GM12801 (cell line): ENCODE data around the gene CYB561D1.

Experiments used
- TF ChIP-seq, protein P1 (sequence below): IDR thresholded peaks from one replicate; pipeline ENCODE4 v1.5.1; 2011; ENCODE audit warnings: control low read depth; ENCODE audit not compliant: insufficient read length; ENCODE audit errors: extremely low read depth

The CYB561D1 gene

GRCh38 chr1:109530457-109531087 lies 36.7 kb downstream of the CYB561D1 start:
- TF ChIP-seq, protein P1, sequence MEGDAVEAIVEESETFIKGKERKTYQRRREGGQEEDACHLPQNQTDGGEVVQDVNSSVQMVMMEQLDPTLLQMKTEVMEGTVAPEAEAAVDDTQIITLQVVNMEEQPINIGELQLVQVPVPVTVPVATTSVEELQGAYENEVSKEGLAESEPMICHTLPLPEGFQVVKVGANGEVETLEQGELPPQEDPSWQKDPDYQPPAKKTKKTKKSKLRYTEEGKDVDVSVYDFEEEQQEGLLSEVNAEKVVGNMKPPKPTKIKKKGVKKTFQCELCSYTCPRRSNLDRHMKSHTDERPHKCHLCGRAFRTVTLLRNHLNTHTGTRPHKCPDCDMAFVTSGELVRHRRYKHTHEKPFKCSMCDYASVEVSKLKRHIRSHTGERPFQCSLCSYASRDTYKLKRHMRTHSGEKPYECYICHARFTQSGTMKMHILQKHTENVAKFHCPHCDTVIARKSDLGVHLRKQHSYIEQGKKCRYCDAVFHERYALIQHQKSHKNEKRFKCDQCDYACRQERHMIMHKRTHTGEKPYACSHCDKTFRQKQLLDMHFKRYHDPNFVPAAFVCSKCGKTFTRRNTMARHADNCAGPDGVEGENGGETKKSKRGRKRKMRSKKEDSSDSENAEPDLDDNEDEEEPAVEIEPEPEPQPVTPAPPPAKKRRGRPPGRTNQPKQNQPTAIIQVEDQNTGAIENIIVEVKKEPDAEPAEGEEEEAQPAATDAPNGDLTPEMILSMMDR = no peak

- TF ChIP-seq, protein P1 = no peak
Observed at GRCh38 chr1:109531380-109531779, 37.5 kb downstream of the CYB561D1 start.

DNA sequence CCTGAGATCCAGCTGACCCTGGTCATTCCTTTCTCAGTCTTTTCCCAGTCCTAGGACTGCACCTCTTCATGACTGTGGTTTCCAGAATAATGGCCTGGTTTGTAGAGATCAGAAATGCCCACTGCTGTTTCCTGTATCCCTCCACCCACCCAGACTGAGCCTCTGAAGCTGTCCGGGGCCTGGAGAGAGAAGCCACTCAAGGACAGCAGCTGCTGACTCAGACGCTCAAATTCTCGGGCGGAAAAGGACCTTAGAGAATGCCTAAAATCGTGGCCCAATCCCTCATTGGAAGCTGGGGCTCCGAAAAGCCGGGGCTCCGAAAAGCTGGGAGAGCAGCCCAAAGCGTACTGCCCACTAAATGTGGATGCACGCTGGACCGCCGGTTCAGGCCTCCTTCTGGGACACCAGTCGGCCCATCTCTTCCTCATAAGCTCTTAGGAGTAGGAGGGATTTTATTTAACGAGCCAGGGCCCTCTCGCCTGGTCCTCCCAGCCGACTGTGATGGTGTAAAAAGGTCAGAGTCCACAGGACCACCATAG lies 38.0 kb downstream of the CYB561D1 start:
- TF ChIP-seq, protein P1 = no peak

GRCh38 chr1:109532365-109533136 lies 38.7 kb downstream of the CYB561D1 start:
- TF ChIP-seq, protein P1 = no peak

DNA sequence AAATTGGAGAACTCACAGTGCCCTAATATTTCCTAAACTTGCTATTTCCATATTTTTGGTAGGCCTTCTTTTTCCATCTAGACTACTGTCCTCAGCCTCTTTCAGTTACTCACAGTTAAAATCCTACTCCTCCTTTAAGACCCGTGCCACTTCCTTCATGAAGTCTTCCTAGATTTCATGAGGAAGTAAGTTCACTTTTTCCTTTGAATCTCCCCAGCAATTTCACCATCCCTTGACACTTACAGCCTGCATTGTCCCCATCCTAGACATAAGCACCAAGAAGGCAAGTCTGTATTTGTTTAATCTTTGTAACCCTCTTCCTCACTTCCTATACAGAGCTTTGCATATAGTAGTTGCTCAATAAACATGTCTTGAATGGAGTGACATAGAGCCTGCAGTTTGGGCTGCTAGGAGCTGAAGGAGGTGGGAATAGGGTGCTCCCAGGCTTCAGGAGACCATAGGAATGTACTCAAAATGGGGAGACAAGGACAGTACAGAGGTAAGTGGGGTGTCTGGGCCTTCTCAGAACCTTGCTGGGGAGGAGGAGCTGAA lies 40.5 kb downstream of the CYB561D1 start:
- TF ChIP-seq, protein P1 = no peak

GRCh38 chr1:109535481-109535880 lies 41.6 kb downstream of the CYB561D1 start:
- TF ChIP-seq, protein P1 = no peak

GRCh38 chr1:109535971-109536491 lies 42.1 kb downstream of the CYB561D1 start:
- TF ChIP-seq, protein P1 = no peak
